Stomach (tissue), 9 donors: ENCODE measurements around the gene IGLON5. TPM values are rescaled to one million over a fixed set of nuclear protein-coding genes. Genes with fewer than 3 reads are reported as not detected.

Experiments used
- DNase-seq, 2 donors: peaks; one replicate each; pipeline versions ENCODE4 v3.0.0 to v3.0.0-alpha.2; 2013 to 2019
- H3K27ac ChIP-seq, 5 donors: fragments of 200-600 bp in 4 of 5; sonication (generic) in 4 of 5; one replicate each; pipeline ENCODE4 v1.5.1; 2013 to 2019; ENCODE audit warnings: mild to moderate bottlenecking in 1 of 5, moderate library complexity in 1 of 5
- H3K27me3 ChIP-seq, 3 donors: fragments of 200-600 bp; sonication (generic); one replicate each; pipeline ENCODE4 v1.5.1; 2017 to 2019; ENCODE audit warnings: mixed run types in 1 of 3
- H3K36me3 ChIP-seq, 4 donors: fragments of 200-600 bp; sonication (generic); 1 replicate in 3 of 4; 2 replicates in 1 of 4; pipeline ENCODE4 v1.5.1; 2016 to 2019
- H3K4me1 ChIP-seq, 4 donors: fragments of 200-600 bp; sonication (generic); one replicate each; pipeline ENCODE4 v1.5.1; 2016 to 2019
- H3K4me3 ChIP-seq, 4 donors: fragments of 200-600 bp; sonication (generic) in 3 of 4; one replicate each; pipeline ENCODE4 v1.5.1; 2016 to 2019; ENCODE audit warnings: mild to moderate bottlenecking in 1 of 4
- H3K9me3 ChIP-seq, 4 donors: fragments of 200-600 bp; sonication (generic); one replicate each; pipeline ENCODE4 v1.5.1; 2016 to 2019
- CTCF ChIP-seq, 7 experiments: fragments of 450-650 bp in 4 of 7; fragments of 200-600 bp in 3 of 7; sonication (generic) in 3 of 7; IDR thresholded peaks; one replicate each; pipeline ENCODE4 v1.5.1; 2016 to 2019; ENCODE audit warnings: antibody characterized with exemption in 7 of 7, control low read depth in 2 of 7, mild to moderate bottlenecking in 1 of 7
- EP300 ChIP-seq: sonication (generic); formaldehyde crosslinking; IDR thresholded peaks from one replicate; pipeline ENCODE4 v1.6.1; 2017; ENCODE audit warnings: antibody characterized with exemption
- POLR2A ChIP-seq, 4 donors: fragments of 450-650 bp; IDR thresholded peaks; one replicate each; pipeline ENCODE4 v1.6.1; 2016; ENCODE audit warnings: antibody characterized with exemption in 4 of 4, control low read depth in 2 of 4, mild to moderate bottlenecking in 1 of 4, moderate library complexity in 1 of 4
- POLR2AphosphoS5 ChIP-seq, 3 donors: sonication (generic); formaldehyde crosslinking; IDR thresholded peaks; one replicate each; pipeline ENCODE4 v1.6.1; 2016; ENCODE audit warnings: antibody characterized with exemption in 3 of 3
- WGBS, 5 donors: extraction: QIAGEN DNeasy Blood & Tissue Kit in 3 of 5; methylation state at CpG; one replicate each; pipeline versions ENCODE4 v1.1.5 to v1.1.7; 2013 to 2018; 5-methylcytosine and 5-hydroxymethylcytosine counted together
- intact Hi-C: fragments of 100-400 bp; cut with DNase I; formaldehyde crosslinking; loops from one replicate; pipeline ENCODE4 v1.15.1; 2023; ENCODE audit warnings: low total_unique reads
- polyA plus RNA-seq, 3 donors: library from polyadenylated mRNA; stranded (reverse); fragments of 200-250 nt; gene quantifications; one replicate each; pipeline ENCODE4 v1.2.3, GENCODE V29; 2013
- total RNA-seq, 5 donors: library from RNA; depleted of rRNA; stranded (reverse); fragments of >200 nt; gene quantifications; one replicate each; pipeline versions ENCODE4 v1.1.0 to v1.2.3, GENCODE V29; 2014 to 2016
- donor health status: healthy with polysubstance abuse.
- donor health status: Bipolar disorder and iron deficiency.
- donor health status: healthy.

IGLON5 gene
- total and polyA plus RNA-seq, 8 donors = 0.13 to 0.18 TPM; not detected in 6

DNA sequence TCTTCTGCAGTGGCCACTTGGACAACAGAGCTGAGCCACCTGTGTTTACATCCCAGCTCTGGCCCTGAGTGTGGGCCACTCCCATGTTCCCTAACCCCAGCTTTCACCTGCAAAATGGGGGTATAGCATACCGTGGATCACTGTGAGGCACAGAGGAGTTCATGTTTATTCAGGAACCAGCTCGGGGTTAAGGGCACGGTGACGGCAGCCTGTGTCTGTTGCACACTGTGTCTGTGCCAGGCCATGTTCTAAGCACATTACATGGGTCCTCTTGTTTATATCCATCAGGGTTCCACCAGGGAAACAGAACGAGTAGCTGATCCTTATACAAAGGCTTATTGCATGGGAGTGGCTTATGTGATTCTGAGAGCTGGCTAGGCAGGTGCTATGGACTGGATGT is 14.0 kb upstream of the IGLON5 start:
- 44 to 55% (median 49%) methylated on average over 5 of the region's 5 CpGs for WGBS, 5 donors
- H3K4me1 ChIP-seq = no peaks in the 10 kb centered on the region
- no peak for DNase-seq
- intact Hi-C loops = no loop called here
- no peak overlapping the region for H3K4me3 ChIP-seq
- peaks cover 0 to 9% (median 6%) of the 10 kb centered on the region in 4 donors for H3K9me3 ChIP-seq
- TF ChIP-seq POLR2A (IDR thresholded peaks at IDR 0.05) (no peak), POLR2AphosphoS5 (IDR thresholded peaks at IDR 0.05) (no peak), EP300 (no peak), CTCF (IDR thresholded peaks at IDR 0.05) (no peak)
- peaks cover 0 to 56% (median 11%) of the 10 kb centered on the region in 3 donors for H3K27me3 ChIP-seq
- no peaks in the 10 kb centered on the region for H3K36me3 ChIP-seq
- no peak overlapping the region for H3K27ac ChIP-seq

DNA sequence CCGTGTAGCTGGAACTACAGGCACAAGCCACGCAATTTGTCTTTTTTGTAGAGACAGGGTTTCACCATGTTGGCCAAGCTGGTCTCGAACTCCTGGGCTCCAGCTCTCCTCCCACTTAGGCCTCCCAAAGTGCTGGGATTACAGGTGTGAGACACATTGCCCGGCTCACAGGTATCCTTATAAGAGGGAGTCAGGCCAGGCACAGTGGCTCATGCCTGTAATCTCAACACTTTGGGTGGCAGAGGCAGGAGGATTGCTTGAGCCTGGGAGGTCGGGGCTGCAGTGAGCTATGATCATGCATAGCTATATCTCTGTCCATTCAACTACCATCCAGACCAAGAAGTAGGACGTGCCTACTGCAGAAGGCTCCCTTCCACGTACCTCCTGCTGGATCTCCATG is 10.2 kb upstream of the IGLON5 start:
- H3K36me3 ChIP-seq = no peaks in the 10 kb centered on the region
- DNase-seq = no peak
- H3K27me3 ChIP-seq = peaks cover 0 to 38% (median 4%) of the 10 kb centered on the region in 3 donors
- no peak overlapping the region for H3K4me3 ChIP-seq
- 66 to 76% (median 72%) methylated on average over 7 of the region's 7 CpGs for WGBS, 5 donors
- no peak overlapping the region for H3K27ac ChIP-seq
- intact Hi-C loops = no loop called here
- TF ChIP-seq CTCF (IDR thresholded peaks at IDR 0.05) (no peak), EP300 (no peak), POLR2AphosphoS5 (IDR thresholded peaks at IDR 0.05) (no peak), POLR2A (IDR thresholded peaks at IDR 0.05) (no peak)
- no peaks in the 10 kb centered on the region for H3K4me1 ChIP-seq
- H3K9me3 ChIP-seq = peaks cover 0 to 38% (median 31%) of the 10 kb centered on the region in 4 donors

- H3K27ac ChIP-seq = no peak overlapping the region
- intact Hi-C loops = no loop called here
These were observed 6.0 kb upstream of the IGLON5 start for GRCh38 chr19:51305479-51305878.

DNA sequence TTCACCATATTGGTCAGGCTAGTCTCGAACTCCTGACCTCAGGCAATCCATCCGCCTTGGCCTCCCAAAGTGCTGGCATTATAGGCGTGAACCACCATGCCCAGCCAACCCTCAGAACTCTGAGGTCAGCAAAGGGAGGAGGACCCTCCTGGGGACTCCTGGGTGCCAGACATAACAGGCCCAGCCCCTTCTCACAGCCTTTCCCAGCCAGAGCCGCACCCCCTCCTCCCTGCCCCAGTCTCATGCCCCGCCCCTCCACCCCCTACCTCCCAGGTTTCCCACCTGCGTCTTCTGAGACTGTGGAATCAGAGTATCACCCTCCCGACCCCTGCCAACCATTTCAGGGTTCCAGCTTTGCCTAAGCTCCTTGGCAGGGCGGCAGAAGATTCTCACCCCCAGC is 5.2 kb downstream of the IGLON5 start:
- intact Hi-C loops = no loop called here
- Histone ChIP-seq H3K4me1 (no peaks in the 10 kb centered on the region), H3K27ac (no peak overlapping the region), H3K4me3 (no peak overlapping the region), H3K9me3 (peaks cover 0 to 12% (median 3%) of the 10 kb centered on the region in 4 donors), H3K36me3 (no peaks in the 10 kb centered on the region), H3K27me3 (peaks cover 9 to 71% (median 14%) of the 10 kb centered on the region in 3 donors)
- DNase-seq = no peak
- 59 to 63% (median 61%) methylated on average over 6 to 8 of the region's 8 CpGs for WGBS, 5 donors
- TF ChIP-seq POLR2A (IDR thresholded peaks at IDR 0.05) = no peak
- TF ChIP-seq EP300 = no peak
- TF ChIP-seq POLR2AphosphoS5 (IDR thresholded peaks at IDR 0.05) = no peak
- TF ChIP-seq CTCF (IDR thresholded peaks at IDR 0.05) = no peak

More at GRCh38 chr19:51305479-51305878, 6.0 kb upstream of the IGLON5 start:
- Histone ChIP-seq H3K36me3 (no peaks in the 10 kb centered on the region), H3K4me3 (no peak overlapping the region), H3K27me3 (peaks cover 0 to 65% (median 8%) of the 10 kb centered on the region in 3 donors), H3K4me1 (no peaks in the 10 kb centered on the region), H3K9me3 (peaks cover 0 to 59% (median 51%) of the 10 kb centered on the region in 4 donors)
- WGBS, 5 donors = 76 to 87% (median 80%) methylated on average over 3 of the region's 3 CpGs
- no peak for DNase-seq
- TF ChIP-seq POLR2AphosphoS5 (IDR thresholded peaks at IDR 0.05) (no peak), CTCF (IDR thresholded peaks at IDR 0.05) (no peak), EP300 (no peak), POLR2A (IDR thresholded peaks at IDR 0.05) (no peak)
